ENCODE results near the gene GDI2. TPM values are rescaled to one million over a fixed set of nuclear protein-coding genes. Genes with fewer than 3 reads are reported as not detected.
"Not testable (repeated sequence)": the region's sequence is repeated elsewhere in the genome, so short reads cannot be mapped to it uniquely, and the experiment has no call there.

The GDI2 gene
- 199 and 210 TPM in 2 replicates for total RNA-seq (2014; rRNA removed; shearing (Covaris generic))

GRCh38 chr10:5813341-5814109, at the start of gene GDI2:
GDI2 (minus strand) TSS chr10:5813434; CDS start chr10:5813258, 176 bp downstream.
- DNase-seq (ENCODE audit: low read depth), result peak; percentile 87

- peak; percentile 3 for DNase-seq (ENCODE audit: low read depth)
Measured at GRCh38 chr10:5862360-5862961, 49.2 kb upstream of the GDI2 start.

- DNase-seq (ENCODE audit: low read depth), result no peak
Measured at GRCh38 chr10:5860066-5860465, 46.8 kb upstream of the GDI2 start.

GRCh38 chr10:5858811-5859210, 45.6 kb upstream of the GDI2 start:
- DNase-seq (ENCODE audit: low read depth), result no peak

GRCh38 chr10:5856701-5857004, 43.4 kb upstream of the GDI2 start:
- DNase-seq (ENCODE audit: low read depth), result no peak

- DNase-seq (ENCODE audit: low read depth), result no peak
Measured at GRCh38 chr10:5855979-5856700, 42.9 kb upstream of the GDI2 start.

- DNase-seq (ENCODE audit: low read depth), result no peak
Measured at GRCh38 chr10:5854131-5854475, 40.9 kb upstream of the GDI2 start.

- not testable (repeated sequence) for DNase-seq (ENCODE audit: low read depth)
Measured at GRCh38 chr10:5846667-5847066, 33.4 kb upstream of the GDI2 start.

GRCh38 chr10:5844345-5845055, 31.3 kb upstream of the GDI2 start:
- DNase-seq (ENCODE audit: low read depth), result no peak

GRCh38 chr10:5843686-5844344, 30.6 kb upstream of the GDI2 start:
- no peak for DNase-seq (ENCODE audit: low read depth)

- DNase-seq (ENCODE audit: low read depth), result no peak
Measured at GRCh38 chr10:5841965-5842364, 28.7 kb upstream of the GDI2 start.

GRCh38 chr10:5840314-5841307, 27.4 kb upstream of the GDI2 start:
- no peak for DNase-seq (ENCODE audit: low read depth)

- not testable (repeated sequence) for DNase-seq (ENCODE audit: low read depth)
Measured at GRCh38 chr10:5836181-5836580, 22.9 kb upstream of the GDI2 start.

GRCh38 chr10:5835446-5836095, 22.3 kb upstream of the GDI2 start:
- no peak for DNase-seq (ENCODE audit: low read depth)

GRCh38 chr10:5833814-5834213, 20.6 kb upstream of the GDI2 start:
- no peak for DNase-seq (ENCODE audit: low read depth)

GRCh38 chr10:5832946-5833345, 19.7 kb upstream of the GDI2 start:
- DNase-seq (ENCODE audit: low read depth), result no peak

- DNase-seq (ENCODE audit: low read depth), result no peak
Measured at GRCh38 chr10:5831446-5831782, 18.2 kb upstream of the GDI2 start.

- no peak for DNase-seq (ENCODE audit: low read depth)
Measured at GRCh38 chr10:5830629-5831445, 17.6 kb upstream of the GDI2 start.

- DNase-seq (ENCODE audit: low read depth), result no peak
Measured at GRCh38 chr10:5829267-5829666, 16.0 kb upstream of the GDI2 start.
